GM12873 (cell line): Measurements from ENCODE around the gene CBX7.

Experiments
- TF ChIP-seq, protein P1 (sequence below): IDR thresholded peaks from 2 replicates; pipeline ENCODE4 v1.5.1; 2012; ENCODE audit warnings: low read depth, mild to moderate bottlenecking, moderate library complexity, low read length, control low read depth; ENCODE audit not compliant: insufficient read depth; ENCODE audit errors: missing control alignments

Gene CBX7

DNA sequence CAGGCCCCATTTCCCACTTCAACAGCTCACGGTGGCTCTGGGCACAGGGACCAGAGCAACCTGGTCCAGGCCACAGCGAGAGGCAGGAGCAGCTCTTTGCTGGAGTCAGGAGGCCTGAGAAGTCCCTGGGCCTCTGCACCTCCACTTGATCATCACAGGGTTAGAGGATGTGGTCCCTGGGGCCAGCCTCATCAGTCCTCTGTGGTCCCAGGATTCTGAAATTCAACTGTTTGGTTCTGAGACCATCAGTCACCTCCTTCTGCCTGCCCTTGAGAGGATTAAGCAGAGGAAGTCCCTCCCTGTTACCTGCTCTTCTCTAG, 24.9 kb upstream of the CBX7 start:
- TF ChIP-seq, protein P1, sequence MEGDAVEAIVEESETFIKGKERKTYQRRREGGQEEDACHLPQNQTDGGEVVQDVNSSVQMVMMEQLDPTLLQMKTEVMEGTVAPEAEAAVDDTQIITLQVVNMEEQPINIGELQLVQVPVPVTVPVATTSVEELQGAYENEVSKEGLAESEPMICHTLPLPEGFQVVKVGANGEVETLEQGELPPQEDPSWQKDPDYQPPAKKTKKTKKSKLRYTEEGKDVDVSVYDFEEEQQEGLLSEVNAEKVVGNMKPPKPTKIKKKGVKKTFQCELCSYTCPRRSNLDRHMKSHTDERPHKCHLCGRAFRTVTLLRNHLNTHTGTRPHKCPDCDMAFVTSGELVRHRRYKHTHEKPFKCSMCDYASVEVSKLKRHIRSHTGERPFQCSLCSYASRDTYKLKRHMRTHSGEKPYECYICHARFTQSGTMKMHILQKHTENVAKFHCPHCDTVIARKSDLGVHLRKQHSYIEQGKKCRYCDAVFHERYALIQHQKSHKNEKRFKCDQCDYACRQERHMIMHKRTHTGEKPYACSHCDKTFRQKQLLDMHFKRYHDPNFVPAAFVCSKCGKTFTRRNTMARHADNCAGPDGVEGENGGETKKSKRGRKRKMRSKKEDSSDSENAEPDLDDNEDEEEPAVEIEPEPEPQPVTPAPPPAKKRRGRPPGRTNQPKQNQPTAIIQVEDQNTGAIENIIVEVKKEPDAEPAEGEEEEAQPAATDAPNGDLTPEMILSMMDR: no peak

DNA sequence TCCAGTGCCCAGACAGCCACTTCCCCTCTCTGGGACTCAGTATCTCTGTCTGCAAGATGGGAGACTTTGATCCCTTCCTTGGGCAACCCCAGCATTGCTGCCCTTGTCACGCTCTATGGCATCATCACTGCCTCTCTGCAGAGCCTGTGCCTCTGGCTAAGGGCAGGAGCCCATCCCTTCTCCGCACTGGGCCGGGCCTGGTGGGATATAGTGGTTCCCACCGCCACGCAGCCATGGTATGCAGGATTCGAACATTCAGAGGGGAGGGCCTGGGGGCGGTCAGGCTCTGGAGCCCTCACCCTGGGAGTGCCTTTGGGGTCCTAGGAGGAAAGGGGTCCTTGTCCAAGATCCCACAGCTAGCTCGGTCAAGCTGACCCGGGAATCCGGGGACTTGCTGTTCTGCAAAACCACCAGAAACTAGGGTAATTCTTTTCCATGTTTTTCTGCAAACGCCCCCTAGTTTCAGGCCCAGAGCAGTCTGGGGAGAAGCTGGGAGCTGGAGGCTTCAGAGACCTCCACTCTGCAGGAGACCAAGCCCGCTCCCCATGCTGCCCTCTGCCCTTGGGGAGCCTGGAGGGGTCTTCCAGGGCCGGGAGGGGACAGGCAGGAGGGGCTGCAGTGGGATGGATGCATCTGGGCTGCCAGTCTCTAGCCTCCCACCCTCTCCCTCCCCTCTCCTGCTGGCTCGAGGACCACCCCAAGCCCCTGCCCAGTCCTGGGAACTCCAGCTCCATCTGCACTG, 24.4 kb upstream of the CBX7 start:
- TF ChIP-seq, protein P1: no peak

DNA sequence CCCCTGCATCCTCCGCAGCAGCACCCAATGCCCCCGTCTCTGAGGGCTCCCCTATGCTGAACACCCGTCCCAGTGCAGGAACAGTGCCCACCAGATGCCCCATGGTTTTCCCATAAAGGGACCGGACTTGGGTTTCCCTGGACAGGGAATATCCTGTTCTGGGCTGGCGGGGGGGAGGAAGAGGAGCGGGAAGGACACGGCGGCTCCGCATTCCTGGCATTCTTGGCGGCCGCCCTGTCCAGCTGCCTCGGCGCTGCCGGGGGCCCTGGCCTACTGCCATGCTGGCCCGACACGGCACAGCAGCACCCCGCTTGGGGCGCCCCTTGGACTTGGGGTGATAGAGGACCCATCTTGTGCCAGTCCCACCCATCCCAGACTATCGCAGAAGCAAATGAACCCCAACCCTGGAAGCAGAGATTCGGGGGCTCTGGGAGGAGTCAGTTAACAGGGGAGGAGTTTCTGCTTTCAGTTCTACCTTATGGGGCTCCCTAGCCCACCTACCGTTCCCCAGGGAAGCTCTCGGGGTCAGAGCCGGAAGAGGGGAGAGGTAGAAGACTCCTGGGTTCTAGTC, 23.7 kb upstream of the CBX7 start:
- TF ChIP-seq, protein P1: no peak

DNA sequence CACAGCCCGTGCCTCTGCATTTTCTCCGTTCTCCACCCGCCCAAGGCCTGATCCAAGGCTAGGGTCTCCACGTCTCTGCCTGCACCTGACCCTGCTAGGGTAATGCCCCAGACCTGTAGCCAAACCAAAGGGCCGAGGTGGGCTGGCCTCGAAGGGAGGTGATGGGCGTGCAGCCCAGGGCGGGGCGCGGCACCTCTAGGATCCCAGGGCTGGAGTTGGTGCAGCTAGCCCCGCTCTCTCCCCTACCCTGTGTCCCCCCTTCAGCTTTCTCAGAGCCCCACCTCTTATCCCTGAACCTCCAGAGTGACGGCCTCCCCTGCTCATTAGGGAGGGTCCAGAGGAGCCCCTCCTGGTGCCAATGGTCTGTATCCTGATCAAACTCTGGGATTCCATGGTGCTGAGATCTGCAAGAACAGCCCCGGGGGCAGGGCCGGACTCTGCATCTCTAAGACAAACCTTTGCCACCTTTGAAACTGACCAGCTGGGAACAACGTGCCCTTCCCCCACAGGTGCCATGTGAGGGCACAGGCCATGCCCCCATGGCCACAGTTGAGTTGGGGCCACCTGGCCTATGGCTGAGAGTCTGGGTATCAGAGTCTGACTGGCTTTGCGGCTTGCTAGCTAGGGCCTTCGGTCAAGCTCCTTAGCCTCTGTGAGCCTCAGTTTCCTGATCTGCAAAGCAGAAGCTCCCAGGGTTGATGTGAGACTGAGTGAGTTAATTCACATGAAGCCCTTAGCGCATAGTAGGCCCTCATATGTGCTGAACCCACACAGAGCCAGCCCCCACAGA, 23.1 kb upstream of the CBX7 start:
- TF ChIP-seq, protein P1: no peak

DNA sequence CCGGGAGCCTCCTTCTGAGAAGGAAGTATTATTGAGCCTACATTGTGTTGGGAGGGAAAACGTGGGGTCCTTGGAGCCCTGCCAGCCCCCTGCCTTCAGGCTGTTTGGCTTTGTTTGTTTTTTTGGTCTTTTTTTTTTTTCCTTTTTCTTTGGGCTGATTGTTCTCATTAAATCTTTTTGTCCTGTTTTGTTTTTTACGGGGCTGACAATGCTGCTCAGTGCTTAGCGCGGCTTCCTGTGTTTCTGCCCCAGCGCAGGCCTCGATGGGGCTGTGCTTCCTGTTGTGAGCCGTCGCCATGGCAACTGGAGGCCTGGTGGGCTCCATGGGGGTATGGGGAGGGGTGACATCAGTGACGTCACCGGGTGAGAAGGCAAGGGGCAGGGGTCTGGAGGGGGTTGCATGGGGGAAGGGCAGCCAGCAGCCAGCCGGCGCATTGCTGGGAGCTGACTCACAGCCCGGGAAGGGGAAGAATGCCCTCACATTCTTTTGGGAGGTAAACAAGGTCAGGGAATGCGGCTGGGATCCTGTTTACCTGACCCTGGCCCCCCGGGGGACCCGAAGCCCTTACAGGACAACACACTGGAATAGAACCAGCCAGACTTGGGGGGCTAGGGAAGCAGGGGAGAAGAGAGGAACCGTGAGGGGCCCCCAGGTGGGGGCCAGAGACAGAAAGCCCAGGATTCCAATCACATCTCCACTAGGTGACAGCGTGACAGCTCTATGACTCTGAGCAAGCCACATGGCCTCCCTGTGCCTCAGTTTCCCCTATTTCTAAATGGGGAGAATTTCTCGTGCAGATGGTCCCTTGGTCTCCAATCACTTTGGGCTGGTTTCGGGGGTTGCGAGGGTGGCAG, 22.2 kb upstream of the CBX7 start:
- TF ChIP-seq, protein P1: no peak

DNA sequence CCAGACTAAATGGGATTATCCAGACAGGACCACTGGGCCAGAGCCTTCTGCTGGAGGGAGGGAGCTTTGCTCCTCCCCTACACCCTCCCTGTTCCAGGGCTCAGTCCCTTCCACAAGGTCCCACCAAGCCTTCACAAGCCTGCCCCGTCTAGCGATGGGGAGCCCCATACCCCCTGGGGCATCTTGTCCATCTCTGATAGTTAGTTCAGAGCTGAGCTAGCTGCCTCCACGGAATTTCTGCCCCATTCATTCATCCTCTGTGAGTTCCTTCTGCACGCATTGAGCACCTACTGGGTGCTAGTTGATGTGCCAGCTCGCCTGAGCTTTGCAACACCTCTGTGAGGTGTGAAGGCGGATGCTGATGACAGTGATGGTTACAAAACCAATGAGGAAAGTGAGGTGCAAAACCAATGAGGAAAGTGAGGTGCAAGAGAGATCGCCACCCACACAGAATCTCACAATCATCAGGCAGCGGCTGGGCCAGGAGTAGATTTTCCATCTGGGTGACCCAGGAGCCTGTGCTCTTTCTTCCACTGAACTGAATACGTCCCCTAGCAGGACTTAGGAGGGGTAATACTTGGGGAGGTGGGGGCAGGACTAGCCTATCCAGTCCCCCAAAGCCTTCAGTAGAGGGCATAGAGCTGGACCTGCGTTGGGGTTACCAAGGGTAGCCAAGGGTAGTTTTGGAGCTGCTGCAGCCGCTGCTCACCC, 21.5 kb upstream of the CBX7 start:
- TF ChIP-seq, protein P1: no peak
